ENCODE results near the gene ATP8A2. TPM values are rescaled to one million over a fixed set of nuclear protein-coding genes. Genes with fewer than 3 reads are reported as not detected.

The ATP8A2 gene
- total RNA-seq, 1 experiment from 2014 or later, result not detected

GRCh38 chr13:25885418-25885817, 513.6 kb downstream of the ATP8A2 start:
- no peaks in the 10 kb centered on the region for H3F3A ChIP-seq (ENCODE audit: insufficient read depth, low read depth)
- BruUV-seq (replicated peaks), result no TSS peak

GRCh38 chr13:25886438-25887214, 514.9 kb downstream of the ATP8A2 start:
- no peaks in the 10 kb centered on the region for H3K79me2 ChIP-seq (ENCODE audit: low read depth)
- CTCF ChIA-PET, result no interaction called here
- BruUV-seq (replicated peaks), result no TSS peak
- H3K9me2 ChIP-seq (ENCODE audit: insufficient read depth), result no peaks in the 10 kb centered on the region
- H3F3A ChIP-seq (ENCODE audit: insufficient read depth, low read depth), result no peaks in the 10 kb centered on the region
- no peaks in the 10 kb centered on the region for H4K20me1 ChIP-seq (ENCODE audit: insufficient read depth)
- TF ChIP-seq EZH2 (IDR thresholded peaks at IDR 0.05; ENCODE audit: low read depth), result no peak
- TF ChIP-seq CTCF (conservative IDR thresholded peaks at IDR 0.05), result no peak
- H3K27ac ChIP-seq, result no peak overlapping the region
- H3K27me3 ChIP-seq (ENCODE audit: insufficient read depth, low read depth), result peaks cover 87% of the 10 kb centered on the region
- H3K4me2 ChIP-seq, result no peak overlapping the region
- H2AFZ ChIP-seq, result no peak overlapping the region
- H3K36me3 ChIP-seq (ENCODE audit: low read depth), result no peaks in the 10 kb centered on the region
- no peak for DNase-seq
- POLR2A ChIA-PET (ENCODE audit: unreplicated experiment), result no interaction called here
- intact Hi-C loops (cut with micrococcal nuclease; ENCODE audit: unreplicated experiment), result no loop called here
- H3K9me3 ChIP-seq (ENCODE audit: insufficient read depth, low read depth), result no peaks in the 10 kb centered on the region
- no peaks in the 10 kb centered on the region for H3K4me1 ChIP-seq (replicated peaks; ENCODE audit: insufficient read depth)
- H3K4me3 ChIP-seq, result no peak overlapping the region

More at GRCh38 chr13:25885418-25885817, 513.6 kb downstream of the ATP8A2 start:
- POLR2A ChIA-PET (ENCODE audit: unreplicated experiment), result no interaction called here
- H3K4me2 ChIP-seq, result no peak overlapping the region
- no peaks in the 10 kb centered on the region for H3K9me2 ChIP-seq (ENCODE audit: insufficient read depth)
- no peak for TF ChIP-seq EZH2 (IDR thresholded peaks at IDR 0.05; ENCODE audit: low read depth)
- TF ChIP-seq CTCF (conservative IDR thresholded peaks at IDR 0.05), result no peak
- CTCF ChIA-PET, result no interaction called here
- no peaks in the 10 kb centered on the region for H3K9me3 ChIP-seq (ENCODE audit: insufficient read depth, low read depth)
- no peaks in the 10 kb centered on the region for H3K4me1 ChIP-seq (replicated peaks; ENCODE audit: insufficient read depth)
- H3K4me3 ChIP-seq, result no peak overlapping the region
- intact Hi-C loops (cut with micrococcal nuclease; ENCODE audit: unreplicated experiment), result no loop called here
- no peaks in the 10 kb centered on the region for H3K36me3 ChIP-seq (ENCODE audit: low read depth)
- H4K20me1 ChIP-seq (ENCODE audit: insufficient read depth), result no peaks in the 10 kb centered on the region
- peaks cover 88% of the 10 kb centered on the region for H3K27me3 ChIP-seq (ENCODE audit: insufficient read depth, low read depth)
- no peak overlapping the region for H3K27ac ChIP-seq
- H3K79me2 ChIP-seq (ENCODE audit: low read depth), result no peaks in the 10 kb centered on the region
- no peak overlapping the region for H2AFZ ChIP-seq
- no peak for DNase-seq

GRCh38 chr13:25887962-25888655, 516.3 kb downstream of the ATP8A2 start:
- no peak overlapping the region for H3K27ac ChIP-seq
- no peaks in the 10 kb centered on the region for H3K9me2 ChIP-seq (ENCODE audit: insufficient read depth)
- no peak overlapping the region for H3K4me3 ChIP-seq
- H3K27me3 ChIP-seq (ENCODE audit: insufficient read depth, low read depth), result peaks cover 73% of the 10 kb centered on the region
- DNase-seq, result no peak
- H2AFZ ChIP-seq, result no peak overlapping the region
- H3F3A ChIP-seq (ENCODE audit: insufficient read depth, low read depth), result no peaks in the 10 kb centered on the region
- ChIA-PET CTCF (no interaction called here), POLR2A (ENCODE audit: unreplicated experiment) (no interaction called here)
- no peaks in the 10 kb centered on the region for H4K20me1 ChIP-seq (ENCODE audit: insufficient read depth)
- intact Hi-C loops (cut with micrococcal nuclease; ENCODE audit: unreplicated experiment), result no loop called here
- H3K36me3 ChIP-seq (ENCODE audit: low read depth), result no peaks in the 10 kb centered on the region
- BruUV-seq (replicated peaks), result no TSS peak
- H3K4me2 ChIP-seq, result no peak overlapping the region
- no peaks in the 10 kb centered on the region for H3K4me1 ChIP-seq (replicated peaks; ENCODE audit: insufficient read depth)
- H3K9me3 ChIP-seq (ENCODE audit: insufficient read depth, low read depth), result no peaks in the 10 kb centered on the region
- H3K79me2 ChIP-seq (ENCODE audit: low read depth), result no peaks in the 10 kb centered on the region
- TF ChIP-seq CTCF (conservative IDR thresholded peaks at IDR 0.05), result no peak
- no peak for TF ChIP-seq EZH2 (IDR thresholded peaks at IDR 0.05; ENCODE audit: low read depth)
